Hepatocyte (in vitro differentiated cells): Measurements from ENCODE around the gene NOC2L. TPM values are rescaled to one million over a fixed set of nuclear protein-coding genes. Genes with fewer than 3 reads are reported as not detected.

Experiments used
- DNase-seq: peaks from one replicate; pipeline ENCODE4 v3.0.0-alpha.2; 2016; ENCODE audit warnings: low spot score
- H2AFZ ChIP-seq: fragments of 200-600 bp; sonication (generic); 2 replicates; pipeline ENCODE4 v1.6.0; 2016; ENCODE audit warnings: antibody characterized with exemption, mild to moderate bottlenecking
- H3K27ac ChIP-seq: fragments of 200-600 bp; sonication (generic); 2 replicates; pipeline ENCODE4 v1.5.1; 2016; ENCODE audit warnings: mild to moderate bottlenecking
- H3K27me3 ChIP-seq: fragments of 200-600 bp; sonication (generic); 2 replicates; pipeline ENCODE4 v1.6.1; 2016
- H3K36me3 ChIP-seq: fragments of 200-600 bp; sonication (generic); replicated peaks from 2 replicates; pipeline ENCODE4 v1.5.1; 2016; ENCODE audit warnings: low read depth; ENCODE audit not compliant: insufficient read depth
- H3K4me1 ChIP-seq: fragments of 200-600 bp; sonication (generic); 2 replicates; pipeline ENCODE4 v1.5.1; 2016; ENCODE audit warnings: mild to moderate bottlenecking, moderate library complexity; ENCODE audit not compliant: insufficient read depth
- H3K4me2 ChIP-seq: fragments of 200-600 bp; sonication (generic); 2 replicates; pipeline ENCODE4 v1.6.0; 2016
- H3K4me3 ChIP-seq: fragments of 200-600 bp; sonication (generic); 2 replicates; pipeline ENCODE4 v1.5.1; 2016; ENCODE audit warnings: mild to moderate bottlenecking
- H3K79me2 ChIP-seq: fragments of 200-600 bp; sonication (generic); 2 replicates; pipeline ENCODE4 v1.6.0; 2017; ENCODE audit warnings: mild to moderate bottlenecking
- H3K9me2 ChIP-seq: fragments of 200-600 bp; sonication (generic); replicated peaks from 2 replicates; pipeline ENCODE4 v1.6.0; 2017; ENCODE audit warnings: mild to moderate bottlenecking; ENCODE audit not compliant: insufficient read depth
- H3K9me3 ChIP-seq: fragments of 200-600 bp; sonication (generic); 2 replicates; pipeline ENCODE4 v1.5.1; 2016; ENCODE audit warnings: low read depth, mild to moderate bottlenecking
- H4K20me1 ChIP-seq: fragments of 200-600 bp; sonication (generic); 2 replicates; pipeline ENCODE4 v1.6.0; 2016; ENCODE audit warnings: mild to moderate bottlenecking; ENCODE audit not compliant: insufficient read depth, poor library complexity, severe bottlenecking
- EZH2 ChIP-seq: fragments of 200-600 bp; sonication (generic); IDR thresholded peaks from 2 replicates; pipeline ENCODE4 v1.6.1; 2016; ENCODE audit warnings: antibody characterized with exemption, mild to moderate bottlenecking, borderline replicate concordance
- EZH2phosphoT487 ChIP-seq: fragments of 200-600 bp; sonication (generic); IDR thresholded peaks from one replicate; pipeline ENCODE4 v1.6.1; 2018; ENCODE audit warnings: antibody characterized with exemption, mild to moderate bottlenecking, low read depth, moderate library complexity; ENCODE audit not compliant: unreplicated experiment, severe bottlenecking
- WGBS: methylation state at CpG from one replicate; pipeline ENCODE4 v1.1.6; 2016; ENCODE audit warnings: low lambda C conversion rate; ENCODE audit errors: missing lambda C conversion rate; 5-methylcytosine and 5-hydroxymethylcytosine counted together
- polyA plus RNA-seq: library from polyadenylated mRNA; unstranded; fragments of >200 nt; fragmentation: Nextera tagmentation; extraction: Ambion mirVana; gene quantifications from 2 replicates; pipeline ENCODE4 v1.2.1, GENCODE V29; 2016
- total RNA-seq: library from RNA; depleted of rRNA; stranded (reverse); fragments of >200 nt; gene quantifications from 2 replicates; pipeline ENCODE4 v1.2.3, GENCODE V29; 2014
- TF ChIP-seq, protein P1 (sequence below): fragments of 200-600 bp; sonication (generic); IDR thresholded peaks from 2 replicates; pipeline ENCODE4 v1.5.1; 2016; ENCODE audit warnings: antibody characterized with exemption, mild to moderate bottlenecking; ENCODE audit not compliant: poor library complexity

Gene NOC2L
- total and polyA plus RNA-seq, 2 experiments from 2014 or later = 44.3 to 66.6 TPM

DNA sequence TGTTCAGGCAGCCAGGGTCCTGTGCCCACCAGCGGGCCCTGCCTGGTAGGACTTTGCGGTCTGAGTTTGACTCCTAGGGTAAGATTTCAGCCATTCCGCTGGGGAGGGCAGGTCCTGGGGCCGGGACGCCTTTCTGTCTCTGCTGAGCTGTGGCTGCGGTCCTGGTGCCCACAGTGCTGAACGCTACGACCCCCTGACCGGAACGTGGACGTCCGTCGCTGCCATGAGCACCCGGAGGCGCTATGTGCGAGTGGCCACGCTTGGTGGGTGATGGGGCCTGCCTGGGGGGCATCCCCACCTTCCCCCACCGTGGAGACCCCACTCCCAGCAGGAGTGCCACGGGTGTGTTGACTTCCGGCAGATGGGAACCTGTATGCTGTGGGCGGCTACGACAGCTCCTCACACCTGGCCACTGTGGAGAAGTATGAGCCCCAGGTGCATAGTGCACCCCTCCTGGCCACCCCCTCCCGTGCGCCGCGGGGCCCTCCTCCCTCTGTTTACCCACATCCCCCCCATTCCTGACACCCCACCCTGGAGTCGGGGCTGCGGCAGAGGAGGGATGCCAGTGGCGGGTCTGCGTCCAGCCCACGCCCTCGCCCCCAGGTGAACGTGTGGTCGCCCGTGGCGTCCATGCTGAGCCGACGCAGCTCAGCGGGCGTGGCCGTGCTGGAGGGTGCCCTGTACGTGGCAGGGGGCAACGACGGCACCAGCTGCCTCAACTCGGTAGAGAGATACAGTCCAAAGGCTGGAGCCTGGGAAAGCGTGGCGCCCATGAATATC is 4.9 kb upstream of the NOC2L start:
- no peak for TF ChIP-seq EZH2
- TF ChIP-seq, protein P1, sequence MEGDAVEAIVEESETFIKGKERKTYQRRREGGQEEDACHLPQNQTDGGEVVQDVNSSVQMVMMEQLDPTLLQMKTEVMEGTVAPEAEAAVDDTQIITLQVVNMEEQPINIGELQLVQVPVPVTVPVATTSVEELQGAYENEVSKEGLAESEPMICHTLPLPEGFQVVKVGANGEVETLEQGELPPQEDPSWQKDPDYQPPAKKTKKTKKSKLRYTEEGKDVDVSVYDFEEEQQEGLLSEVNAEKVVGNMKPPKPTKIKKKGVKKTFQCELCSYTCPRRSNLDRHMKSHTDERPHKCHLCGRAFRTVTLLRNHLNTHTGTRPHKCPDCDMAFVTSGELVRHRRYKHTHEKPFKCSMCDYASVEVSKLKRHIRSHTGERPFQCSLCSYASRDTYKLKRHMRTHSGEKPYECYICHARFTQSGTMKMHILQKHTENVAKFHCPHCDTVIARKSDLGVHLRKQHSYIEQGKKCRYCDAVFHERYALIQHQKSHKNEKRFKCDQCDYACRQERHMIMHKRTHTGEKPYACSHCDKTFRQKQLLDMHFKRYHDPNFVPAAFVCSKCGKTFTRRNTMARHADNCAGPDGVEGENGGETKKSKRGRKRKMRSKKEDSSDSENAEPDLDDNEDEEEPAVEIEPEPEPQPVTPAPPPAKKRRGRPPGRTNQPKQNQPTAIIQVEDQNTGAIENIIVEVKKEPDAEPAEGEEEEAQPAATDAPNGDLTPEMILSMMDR = no peak
- no peak for TF ChIP-seq EZH2phosphoT487
- no peaks in the 10 kb centered on the region for H3K36me3 ChIP-seq
- H3K4me1 ChIP-seq = peaks cover 13% of the 10 kb centered on the region
- H3K9me2 ChIP-seq = no peaks in the 10 kb centered on the region
- no peak overlapping the region for H3K4me3 ChIP-seq
- no peaks in the 10 kb centered on the region for H3K9me3 ChIP-seq
- H2AFZ ChIP-seq = no peak overlapping the region
- H3K79me2 ChIP-seq = peaks cover under 1% of the 10 kb centered on the region
- no peak overlapping the region for H3K27ac ChIP-seq
- no peaks in the 10 kb centered on the region for H3K27me3 ChIP-seq
- H3K4me2 ChIP-seq = no peak overlapping the region
- no peak for DNase-seq
- WGBS = 95% methylated on average over 29 of the region's 47 CpGs
- no peaks in the 10 kb centered on the region for H4K20me1 ChIP-seq

DNA sequence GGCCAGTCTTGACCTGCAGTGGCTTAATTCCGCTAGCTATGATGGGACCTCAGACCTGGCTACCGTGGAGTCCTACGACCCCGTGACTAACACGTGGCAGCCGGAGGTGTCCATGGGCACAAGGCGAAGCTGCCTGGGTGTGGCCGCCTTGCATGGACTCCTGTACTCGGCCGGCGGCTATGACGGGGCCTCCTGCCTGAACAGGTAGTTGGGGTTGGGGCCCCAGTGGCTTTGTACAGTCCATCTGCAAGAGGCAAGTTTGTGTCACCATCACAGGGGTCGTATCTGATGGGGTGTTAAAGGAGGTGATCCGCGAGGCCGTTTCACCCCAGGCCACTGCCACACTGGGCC is 4.2 kb upstream of the NOC2L start:
- no peak for DNase-seq

DNA sequence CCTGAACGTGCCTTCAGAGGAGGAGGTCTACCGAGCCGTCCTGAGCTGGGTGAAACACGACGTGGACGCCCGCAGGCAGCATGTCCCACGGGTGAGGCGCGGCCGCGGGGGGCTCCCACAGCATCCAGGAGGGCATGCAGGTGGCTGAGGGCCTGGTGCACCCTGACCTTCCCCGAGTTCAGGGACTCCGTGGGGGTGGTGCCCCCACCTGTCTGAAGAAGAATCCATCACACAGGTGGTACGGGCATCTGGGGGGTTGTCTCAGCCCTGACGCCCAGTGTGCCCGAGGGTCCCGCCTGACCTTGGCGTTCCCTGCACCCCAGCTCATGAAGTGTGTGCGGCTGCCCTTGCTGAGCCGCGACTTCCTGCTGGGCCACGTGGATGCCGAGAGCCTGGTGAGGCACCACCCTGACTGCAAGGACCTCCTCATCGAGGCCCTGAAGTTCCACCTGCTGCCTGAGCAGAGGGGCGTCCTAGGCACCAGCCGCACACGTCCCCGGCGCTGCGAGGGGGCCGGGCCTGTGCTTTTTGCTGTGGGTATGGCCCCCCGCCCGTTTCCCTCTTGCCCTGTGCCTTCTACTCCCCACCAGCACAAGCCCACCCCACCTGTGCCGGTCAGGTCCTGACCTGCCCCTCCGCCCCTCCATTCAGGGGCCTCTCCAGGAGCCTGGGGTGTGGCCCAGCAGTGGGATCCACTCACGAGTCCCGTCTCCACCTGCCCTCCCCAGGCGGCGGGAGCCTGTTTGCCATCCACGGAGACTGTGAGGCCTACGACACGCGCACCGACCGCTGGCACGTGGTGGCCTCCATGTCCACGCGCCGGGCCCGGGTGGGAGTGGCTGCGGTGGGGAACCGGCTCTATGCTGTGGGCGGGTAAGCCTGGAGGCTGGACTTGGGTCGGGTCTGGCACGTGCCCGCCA is 3.6 kb upstream of the NOC2L start:
- Histone ChIP-seq H2AFZ (no peak overlapping the region), H3K27me3 (no peaks in the 10 kb centered on the region), H3K4me3 (no peak overlapping the region), H3K27ac (no peak overlapping the region), H4K20me1 (peaks cover 2% of the 10 kb centered on the region), H3K79me2 (peaks cover 13% of the 10 kb centered on the region), H3K9me2 (no peaks in the 10 kb centered on the region), H3K4me2 (no peak overlapping the region), H3K36me3 (no peaks in the 10 kb centered on the region), H3K4me1 (peaks cover 16% of the 10 kb centered on the region), H3K9me3 (no peaks in the 10 kb centered on the region)
- no peak for DNase-seq
- WGBS = 97% methylated on average over 39 of the region's 57 CpGs
- no peak for TF ChIP-seq EZH2
- no peak for TF ChIP-seq EZH2phosphoT487
- TF ChIP-seq, protein P1 = no peak

More for the DNA sequence above, 4.2 kb upstream of the NOC2L start:
- Histone ChIP-seq H3K27me3 (no peaks in the 10 kb centered on the region), H3K27ac (no peak overlapping the region), H3K9me3 (no peaks in the 10 kb centered on the region), H3K4me1 (peaks cover 16% of the 10 kb centered on the region), H3K4me2 (no peak overlapping the region), H3K4me3 (no peak overlapping the region), H3K9me2 (no peaks in the 10 kb centered on the region), H2AFZ (no peak overlapping the region), H3K36me3 (no peaks in the 10 kb centered on the region), H4K20me1 (no peaks in the 10 kb centered on the region), H3K79me2 (peaks cover 7% of the 10 kb centered on the region)
- WGBS = 97% methylated on average over 12 of the region's 16 CpGs
- TF ChIP-seq, protein P1 = no peak
- TF ChIP-seq EZH2 (no peak), EZH2phosphoT487 (no peak)
